Mesenchymal stem cell (in vitro differentiated cells and primary cell): ENCODE measurements around the gene PARVB.

Experiments used
- DNase-seq: peaks from one replicate; pipeline ENCODE4 v3.0.0-alpha.2; 2013
- H2AFZ ChIP-seq: one replicate; pipeline ENCODE4 v1.6.1; 2013; ENCODE audit warnings: low read depth, mild to moderate bottlenecking, control low read depth, inconsistent platforms, low read length, moderate library complexity
- H2AK5ac ChIP-seq: 2 replicates; pipeline ENCODE4 v1.6.1; 2013; ENCODE audit warnings: low read length, moderate library complexity, mild to moderate bottlenecking, inconsistent platforms; ENCODE audit not compliant: severe bottlenecking
- H2BK120ac ChIP-seq: one replicate; pipeline ENCODE4 v1.6.1; 2013; ENCODE audit warnings: low read depth, mild to moderate bottlenecking, inconsistent platforms, low read length, moderate library complexity
- H2BK12ac ChIP-seq, 2 experiments: one replicate each; pipeline ENCODE4 v1.6.1; 2013; ENCODE audit warnings: inconsistent platforms in 2 of 2, low read length in 2 of 2, mild to moderate bottlenecking in 2 of 2, moderate library complexity in 2 of 2, control low read depth in 1 of 2
- H2BK15ac ChIP-seq: one replicate; pipeline ENCODE4 v1.6.1; 2013; ENCODE audit warnings: mild to moderate bottlenecking, low read depth, inconsistent platforms; ENCODE audit not compliant: poor library complexity, severe bottlenecking
- H2BK5ac ChIP-seq: 2 replicates; pipeline ENCODE4 v1.6.1; 2013; ENCODE audit warnings: low read depth, mild to moderate bottlenecking, low read length, control low read depth, inconsistent platforms; ENCODE audit not compliant: poor library complexity, severe bottlenecking
- H3K14ac ChIP-seq, 2 experiments: one replicate each; pipeline ENCODE4 v1.6.1; 2013; ENCODE audit warnings: inconsistent platforms in 2 of 2, low read length in 2 of 2, control low read depth in 1 of 2, mild to moderate bottlenecking in 1 of 2, moderate library complexity in 1 of 2
- H3K18ac ChIP-seq, 2 experiments: one replicate each; pipeline ENCODE4 v1.6.1; 2013; ENCODE audit warnings: inconsistent platforms in 2 of 2, low read length in 2 of 2, control low read depth in 1 of 2, low read depth in 1 of 2, mild to moderate bottlenecking in 1 of 2
- H3K23ac ChIP-seq, 2 experiments: one replicate each; pipeline ENCODE4 v1.6.1; 2013; ENCODE audit warnings: inconsistent platforms in 2 of 2, low read length in 2 of 2, mild to moderate bottlenecking in 2 of 2, moderate library complexity in 2 of 2, control low read depth in 1 of 2
- H3K27ac ChIP-seq: 2 replicates; pipeline ENCODE4 v1.5.1; 2013; ENCODE audit warnings: mild to moderate bottlenecking, moderate library complexity, low read length, control low read depth, inconsistent platforms; ENCODE audit not compliant: poor library complexity, severe bottlenecking
- H3K27me3 ChIP-seq, 2 experiments: 2 replicates each; pipeline versions ENCODE4 v1.6.1 to v1.7.0; 2013; ENCODE audit warnings: low read length in 2 of 2, mild to moderate bottlenecking in 2 of 2, moderate library complexity in 2 of 2, control low read depth in 1 of 2, inconsistent platforms in 1 of 2; ENCODE audit not compliant: control insufficient read depth in 1 of 2, insufficient read depth in 1 of 2
- H3K36me3 ChIP-seq, 2 experiments: 2 replicates each; pipeline versions ENCODE4 v1.6.1 to v1.7.0; 2013; ENCODE audit warnings: low read length in 2 of 2, control low read depth in 1 of 2, inconsistent platforms in 1 of 2, low read depth in 1 of 2, mild to moderate bottlenecking in 1 of 2; ENCODE audit not compliant: insufficient read depth in 2 of 2, control insufficient read depth in 1 of 2
- H3K4ac ChIP-seq, 2 experiments: one replicate each; pipeline ENCODE4 v1.6.1; 2013; ENCODE audit warnings: inconsistent platforms in 2 of 2, low read length in 2 of 2, mild to moderate bottlenecking in 2 of 2, moderate library complexity in 2 of 2, control low read depth in 1 of 2, low read depth in 1 of 2
- H3K4me1 ChIP-seq: 2 replicates; pipeline ENCODE4 v1.6.1; 2013; ENCODE audit warnings: low read depth, low read length, control low read depth; ENCODE audit not compliant: control insufficient read depth, insufficient read depth
- H3K4me2 ChIP-seq: 2 replicates; pipeline ENCODE4 v1.6.1; 2013; ENCODE audit warnings: low read length, mild to moderate bottlenecking, inconsistent platforms; ENCODE audit not compliant: poor library complexity, severe bottlenecking
- H3K4me3 ChIP-seq, 2 experiments: 2 replicates each; pipeline versions ENCODE4 v1.5.1 to v1.7.0; 2013; ENCODE audit warnings: low read length in 2 of 2, mild to moderate bottlenecking in 2 of 2, control low read depth in 1 of 2, low read depth in 1 of 2; ENCODE audit not compliant: insufficient read depth in 1 of 2
- H3K79me1 ChIP-seq: replicated peaks from 2 replicates; pipeline ENCODE4 v1.6.1; 2013; ENCODE audit warnings: mild to moderate bottlenecking, control low read depth, low read length, inconsistent platforms; ENCODE audit not compliant: poor library complexity, severe bottlenecking
- H3K9ac ChIP-seq: 2 replicates; pipeline ENCODE4 v1.7.0; 2013; ENCODE audit warnings: mild to moderate bottlenecking, low read length, moderate library complexity
- H3K9me3 ChIP-seq: 2 replicates; pipeline ENCODE4 v1.7.0; 2013; ENCODE audit warnings: mild to moderate bottlenecking, low read length; ENCODE audit not compliant: control insufficient read depth
- H4K8ac ChIP-seq: one replicate; pipeline ENCODE4 v1.6.1; 2013; ENCODE audit warnings: inconsistent platforms, mild to moderate bottlenecking, low read length, moderate library complexity
- H4K91ac ChIP-seq: one replicate; pipeline ENCODE4 v1.6.1; 2013; ENCODE audit warnings: mild to moderate bottlenecking, low read length, inconsistent platforms
- WGBS: methylation state at CpG from one replicate; pipeline ENCODE4 v1.1.7; 2013; ENCODE audit warnings: mixed read lengths; 5-methylcytosine and 5-hydroxymethylcytosine counted together

Gene PARVB

GRCh38 chr22:44026066-44026629 is 2.0 kb downstream of the PARVB start:
- H3K4ac ChIP-seq: no peak overlapping the region
- H3K14ac ChIP-seq: no peak overlapping the region
- peaks cover 11% of the 10 kb centered on the region for H3K79me1 ChIP-seq
- no peak overlapping the region for H3K27ac ChIP-seq
- no peak overlapping the region for H2BK5ac ChIP-seq
- no peaks in the 10 kb centered on the region for H3K9me3 ChIP-seq
- H3K23ac ChIP-seq: no peak overlapping the region
- no peak for DNase-seq
- H3K36me3 ChIP-seq: no peaks in the 10 kb centered on the region
- H2BK15ac ChIP-seq: no peak overlapping the region
- peak overlapping the region; percentile 42 for H4K8ac ChIP-seq
- H3K4me2 ChIP-seq: no peak overlapping the region
- H3K4me1 ChIP-seq: peaks cover 14% of the 10 kb centered on the region
- no peak overlapping the region for H3K9ac ChIP-seq
- no peak overlapping the region for H4K91ac ChIP-seq
- H2BK12ac ChIP-seq: no peak overlapping the region
- no peak overlapping the region for H3K18ac ChIP-seq
- no peak overlapping the region for H3K4me3 ChIP-seq
- H2AFZ ChIP-seq: no peak overlapping the region
- H2AK5ac ChIP-seq: no peak overlapping the region
- WGBS: 93% methylated on average over 17 of the region's 17 CpGs
- H3K27me3 ChIP-seq: no peaks in the 10 kb centered on the region
- H2BK120ac ChIP-seq: no peak overlapping the region

GRCh38 chr22:44026630-44027511 is 2.8 kb downstream of the PARVB start:
- no peaks in the 10 kb centered on the region for H3K36me3 ChIP-seq
- H4K91ac ChIP-seq: no peak overlapping the region
- no peak overlapping the region for H2BK12ac ChIP-seq
- no peak overlapping the region for H3K14ac ChIP-seq
- H3K9ac ChIP-seq: peak overlapping the region; percentile 24
- H2AFZ ChIP-seq: no peak overlapping the region
- no peaks in the 10 kb centered on the region for H3K9me3 ChIP-seq
- no peak overlapping the region for H3K27ac ChIP-seq
- no peak overlapping the region for H3K23ac ChIP-seq
- no peak for DNase-seq
- no peak overlapping the region for H2BK5ac ChIP-seq
- peaks cover 14% of the 10 kb centered on the region for H3K4me1 ChIP-seq
- peaks cover 14% of the 10 kb centered on the region for H3K79me1 ChIP-seq
- H3K27me3 ChIP-seq: no peaks in the 10 kb centered on the region
- H4K8ac ChIP-seq: peak overlapping the region; percentile 42
- H2BK15ac ChIP-seq: no peak overlapping the region
- H3K4me3 ChIP-seq: no peak overlapping the region
- no peak overlapping the region for H2BK120ac ChIP-seq
- H3K4me2 ChIP-seq: no peak overlapping the region
- no peak overlapping the region for H3K4ac ChIP-seq
- no peak overlapping the region for H3K18ac ChIP-seq
- WGBS: 90% methylated on average over 27 of the region's 28 CpGs
- H2AK5ac ChIP-seq: no peak overlapping the region

GRCh38 chr22:44028091-44028490 is 4.0 kb downstream of the PARVB start:
- H3K23ac ChIP-seq: no peak overlapping the region
- no peak for DNase-seq

GRCh38 chr22:44029069-44029468 is 5.0 kb downstream of the PARVB start:
- H3K9me3 ChIP-seq: no peaks in the 10 kb centered on the region

More at GRCh38 chr22:44028091-44028490, 4.0 kb downstream of the PARVB start:
- Histone ChIP-seq H4K91ac (no peak overlapping the region), H3K14ac (no peak overlapping the region), H3K27ac (no peak overlapping the region), H3K4me1 (peaks cover 12% of the 10 kb centered on the region), H2BK12ac (no peak overlapping the region), H3K4ac (no peak overlapping the region), H3K36me3 (no peaks in the 10 kb centered on the region), H3K4me2 (no peak overlapping the region), H2BK120ac (no peak overlapping the region), H2BK15ac (no peak overlapping the region), H3K18ac (no peak overlapping the region), H3K4me3 (no peak overlapping the region), H3K79me1 (peaks cover 14% of the 10 kb centered on the region), H2BK5ac (no peak overlapping the region), H2AFZ (no peak overlapping the region), H3K27me3 (no peaks in the 10 kb centered on the region), H4K8ac (no peak overlapping the region), H3K9ac (no peak overlapping the region), H2AK5ac (no peak overlapping the region), H3K9me3 (no peaks in the 10 kb centered on the region)
- 76% methylated on average over 5 of the region's 7 CpGs for WGBS

More at GRCh38 chr22:44029069-44029468, 5.0 kb downstream of the PARVB start:
- H3K36me3 ChIP-seq: no peaks in the 10 kb centered on the region
- H2AK5ac ChIP-seq: no peak overlapping the region
- H4K91ac ChIP-seq: no peak overlapping the region
- no peaks in the 10 kb centered on the region for H3K27me3 ChIP-seq
- H3K27ac ChIP-seq: no peak overlapping the region
- no peak overlapping the region for H3K4me2 ChIP-seq
- H2AFZ ChIP-seq: no peak overlapping the region
- H3K9ac ChIP-seq: no peak overlapping the region
- H3K4me1 ChIP-seq: peaks cover 6% of the 10 kb centered on the region
- no peak overlapping the region for H3K4ac ChIP-seq
- no peak for DNase-seq
- peaks cover 13% of the 10 kb centered on the region for H3K79me1 ChIP-seq
- H3K18ac ChIP-seq: no peak overlapping the region
- no peak overlapping the region for H2BK120ac ChIP-seq
- no peak overlapping the region for H2BK12ac ChIP-seq
- no peak overlapping the region for H2BK15ac ChIP-seq
- H3K23ac ChIP-seq: no peak overlapping the region
- H4K8ac ChIP-seq: no peak overlapping the region
- H3K14ac ChIP-seq: no peak overlapping the region
- 97% methylated on average over 3 of the region's 4 CpGs for WGBS
- no peak overlapping the region for H2BK5ac ChIP-seq
- no peak overlapping the region for H3K4me3 ChIP-seq
